A204.1 (cell line): Measurements from ENCODE around the gene CRIP1.

ENCODE experiments used
- FAIRE-seq: peaks from 2 replicates; lab custom pipeline; 2012; peaks lifted over from hg19 to GRCh38; lab: Jason Lieb, UNC

The CRIP1 gene

DNA sequence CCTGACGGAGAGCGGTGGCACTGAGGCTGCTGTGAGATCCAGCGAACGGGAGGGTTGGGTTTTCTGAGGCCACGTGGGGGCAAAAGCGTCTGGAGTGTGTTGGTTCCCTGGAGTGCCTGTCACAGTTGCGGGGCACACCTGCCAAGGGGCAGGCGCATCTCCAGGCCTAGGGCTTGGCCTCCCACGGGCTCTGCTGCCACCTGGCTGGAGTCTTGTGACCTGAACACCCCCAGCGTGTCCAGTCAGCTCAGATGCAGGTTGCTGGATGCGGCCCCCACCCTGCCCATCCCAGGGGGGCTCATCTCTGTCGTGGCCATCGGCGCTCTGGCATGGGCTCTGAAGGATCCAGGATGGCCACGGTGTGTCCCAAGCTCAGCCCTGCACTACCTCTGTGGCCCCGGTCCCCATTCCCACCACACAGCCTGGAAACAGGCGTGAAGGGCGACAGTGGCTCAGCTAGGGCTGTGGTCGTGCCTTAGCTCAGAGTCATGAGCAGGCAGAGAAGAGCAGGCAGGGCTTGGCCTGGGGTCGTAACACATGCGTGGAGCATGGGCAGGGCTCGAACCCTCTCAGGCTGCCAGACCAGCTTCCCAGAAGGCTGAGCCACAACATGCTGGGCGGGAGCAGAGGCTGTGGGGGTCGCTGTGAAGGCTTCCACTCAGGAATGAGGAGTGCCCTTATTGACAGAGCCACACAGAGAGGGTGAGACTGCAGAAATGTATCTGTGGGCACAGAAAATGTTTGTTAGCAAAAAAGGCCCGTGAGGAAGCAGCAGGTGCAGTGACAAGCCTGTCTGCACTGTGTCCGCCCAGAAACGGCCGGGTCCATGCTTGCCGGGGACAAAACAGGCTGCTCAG is 35.6 kb upstream of the CRIP1 start:
- FAIRE-seq = no peak

DNA sequence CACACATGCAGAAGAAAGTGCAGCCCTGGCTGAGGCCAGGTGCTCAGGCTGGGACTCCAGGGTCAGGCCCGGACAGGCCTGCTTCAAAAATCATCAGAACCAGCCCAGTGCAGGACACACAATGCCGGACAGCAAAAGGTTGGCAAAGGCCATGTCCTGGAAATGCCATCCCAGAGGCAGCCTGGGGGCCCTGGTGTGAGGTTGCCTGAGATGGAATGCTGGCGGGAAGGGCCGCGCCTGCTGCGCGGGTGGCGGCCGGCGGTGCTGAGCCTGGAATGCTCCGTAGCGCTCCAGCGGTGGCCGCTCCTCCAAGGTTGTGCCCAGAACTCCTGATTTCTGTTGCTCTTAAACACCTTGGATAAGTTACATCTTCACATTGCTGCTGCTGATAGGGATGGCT is 33.7 kb upstream of the CRIP1 start:
- no peak for FAIRE-seq

DNA sequence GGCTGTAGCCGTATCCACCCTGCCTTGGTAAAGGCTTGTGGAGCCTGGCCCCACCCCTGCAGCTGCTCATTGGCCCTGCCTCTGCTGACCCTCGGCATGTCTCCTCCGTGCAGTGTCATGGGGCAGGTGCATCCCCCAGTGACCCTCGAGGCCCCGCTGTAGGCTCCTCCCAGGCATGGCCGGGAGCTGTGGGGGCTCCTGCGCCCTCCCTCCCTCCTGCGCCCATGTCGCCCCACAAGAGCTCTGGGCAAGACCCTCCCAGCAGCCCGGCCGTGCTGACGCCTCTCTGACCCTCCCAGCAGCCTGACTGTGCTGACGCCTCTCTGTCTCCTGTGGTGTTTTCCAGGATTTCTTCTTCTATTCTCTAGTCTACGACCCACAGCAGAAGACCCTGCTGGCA is 32.8 kb upstream of the CRIP1 start:
- FAIRE-seq = no peak

DNA sequence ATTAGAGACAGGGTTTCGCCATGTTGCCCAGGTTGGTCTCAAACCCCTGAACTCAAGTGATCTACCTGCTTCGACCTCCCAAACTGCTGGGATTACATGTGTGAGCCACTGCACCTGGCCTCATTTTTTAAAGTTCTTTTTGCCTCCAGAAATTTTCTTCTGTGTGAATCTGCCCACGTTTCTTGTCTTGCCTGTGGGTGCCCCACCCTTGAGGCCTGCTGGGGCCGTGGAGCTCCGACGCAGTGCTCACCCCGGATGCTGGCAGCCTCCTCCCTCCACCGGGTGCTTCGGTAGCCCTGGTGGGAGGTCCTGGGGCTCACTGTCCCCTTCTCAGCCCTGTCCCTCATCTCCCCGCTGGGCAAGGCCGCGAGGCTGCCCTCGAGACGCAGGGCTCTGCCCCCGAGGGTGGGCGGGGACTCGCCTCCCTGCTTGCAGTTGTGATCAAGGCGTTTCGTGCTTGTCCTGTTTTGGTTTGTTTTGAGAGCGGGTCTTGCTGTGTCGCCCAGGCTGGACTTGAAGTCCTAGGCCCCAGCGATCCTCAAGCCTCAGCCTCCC is 31.5 kb upstream of the CRIP1 start:
- FAIRE-seq = no peak

DNA sequence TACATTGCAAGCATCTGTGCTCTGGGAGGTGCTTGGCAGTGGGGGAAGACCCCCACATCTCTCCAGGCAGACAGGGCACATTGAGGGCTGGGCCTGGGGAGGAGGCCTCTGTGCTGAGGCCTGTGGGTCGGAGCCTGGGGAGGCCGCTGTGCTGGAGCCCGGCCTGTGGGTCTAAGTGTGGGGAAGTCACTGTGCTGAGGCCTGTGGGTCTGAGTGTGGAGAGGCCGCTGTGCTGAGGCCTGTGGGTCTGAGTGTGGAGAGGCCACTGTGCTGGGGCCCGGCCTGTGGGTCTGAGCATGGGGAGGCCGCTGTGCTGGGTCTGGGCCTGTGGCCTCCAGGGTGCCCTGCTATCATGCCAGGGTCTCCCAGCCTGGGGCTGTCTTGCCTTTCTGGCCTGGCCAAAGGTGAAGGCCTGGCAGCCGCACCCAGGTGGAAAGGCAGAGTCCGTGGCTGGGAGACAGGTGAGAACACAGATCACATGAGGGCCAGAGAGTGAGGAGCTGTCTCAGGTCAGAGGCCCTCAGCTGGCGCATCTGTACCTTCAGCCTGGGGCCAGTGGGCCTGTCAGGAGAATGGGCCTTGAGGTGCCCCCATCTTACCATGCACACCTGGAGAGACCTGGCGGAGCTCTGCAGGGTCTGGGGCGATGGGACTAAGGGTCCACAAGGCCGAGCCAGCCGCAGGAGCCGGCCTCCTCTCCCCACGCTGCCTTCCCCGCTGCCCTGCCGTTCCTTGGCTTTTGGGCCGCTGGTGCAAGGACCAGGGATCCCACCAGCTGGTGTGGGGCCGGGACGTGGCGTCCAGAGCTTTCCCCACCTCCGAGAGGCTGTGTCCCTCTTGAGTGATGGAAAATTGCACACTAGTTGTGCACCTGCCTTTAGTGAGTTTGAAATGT is 30.7 kb upstream of the CRIP1 start:
- no peak for FAIRE-seq

DNA sequence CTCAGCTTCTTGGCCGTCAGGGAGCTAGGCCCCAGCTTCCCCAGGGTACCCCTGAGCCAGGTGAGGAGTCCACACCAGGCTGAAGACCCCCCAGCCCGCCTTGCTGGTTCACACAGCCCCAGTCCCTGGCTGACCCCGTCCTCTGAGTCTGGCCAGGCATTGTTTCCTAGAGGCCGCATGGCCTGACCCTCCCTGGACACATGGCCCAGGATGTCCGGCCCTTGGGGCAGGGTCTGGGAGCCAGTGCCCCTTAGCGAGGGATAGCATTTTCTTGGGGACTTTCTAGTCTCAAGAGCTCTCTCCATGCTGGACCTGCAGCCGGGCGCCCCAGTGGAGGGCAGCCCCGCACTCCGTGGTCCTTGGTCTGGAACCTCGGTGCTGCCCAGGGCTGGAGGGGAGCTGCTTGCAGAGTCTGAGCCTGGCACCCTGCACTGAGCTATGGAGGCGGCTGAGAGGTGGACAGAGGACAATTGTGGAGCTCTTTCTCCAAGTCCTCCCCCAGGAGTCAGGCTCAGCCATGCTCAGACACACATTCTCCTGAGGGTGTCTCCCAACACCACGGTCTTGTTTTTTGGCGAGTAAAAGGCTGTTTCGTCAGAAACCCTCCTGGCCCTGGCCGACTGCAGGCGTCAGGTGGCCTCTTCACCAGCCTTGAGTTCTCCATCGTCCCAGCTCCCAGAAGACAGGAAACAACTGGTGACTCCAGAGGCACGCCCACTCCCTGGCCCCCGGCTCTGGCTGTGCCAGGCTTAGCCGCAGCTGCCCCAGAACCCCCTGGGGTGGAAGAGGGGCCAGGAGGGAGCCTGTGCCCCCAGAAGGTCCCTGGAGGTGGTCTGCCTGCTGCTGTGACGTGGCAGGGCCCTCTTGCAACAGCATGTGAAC is 29.7 kb upstream of the CRIP1 start:
- FAIRE-seq = no peak

DNA sequence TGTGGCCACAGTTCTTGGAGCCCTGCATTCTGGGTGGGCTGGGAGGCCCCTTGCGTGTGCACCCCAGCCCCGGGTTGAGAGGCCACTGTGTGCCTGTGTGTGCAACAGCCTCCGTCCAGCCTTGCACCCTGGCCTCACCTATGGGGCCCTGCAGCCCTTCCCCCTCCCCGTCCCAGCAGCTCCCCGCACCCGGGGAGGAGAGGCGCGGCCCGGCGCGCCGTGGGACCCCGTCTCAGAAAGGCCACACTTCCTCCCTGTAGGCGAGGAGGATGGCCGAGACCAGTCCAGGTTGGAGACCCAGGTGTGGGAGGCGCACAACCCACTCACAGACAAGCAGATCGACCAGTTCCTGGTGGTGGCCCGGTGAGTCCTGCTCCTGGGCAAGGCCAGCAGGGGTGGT is 28.7 kb upstream of the CRIP1 start:
- FAIRE-seq = no peak

DNA sequence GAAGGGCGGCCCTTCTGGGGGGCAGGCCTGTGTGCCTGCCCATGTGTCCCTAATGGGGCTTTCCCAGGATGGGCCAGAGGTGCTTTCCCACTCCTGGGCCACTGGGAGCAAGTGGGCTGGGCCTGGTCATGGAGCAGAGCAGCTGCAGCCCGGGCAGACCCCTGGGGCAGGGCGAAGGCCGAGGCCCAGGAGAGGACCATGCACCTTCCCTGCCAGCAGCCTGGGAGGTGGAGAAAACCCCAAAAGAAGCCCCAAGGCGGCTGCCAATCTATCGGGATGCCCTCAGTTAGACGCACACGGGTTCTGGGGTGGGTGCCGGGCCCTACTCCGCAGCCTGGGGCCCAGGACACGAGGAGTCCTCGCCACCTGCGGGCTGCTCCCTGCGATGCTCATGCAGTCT is 28.1 kb upstream of the CRIP1 start:
- FAIRE-seq = no peak

DNA sequence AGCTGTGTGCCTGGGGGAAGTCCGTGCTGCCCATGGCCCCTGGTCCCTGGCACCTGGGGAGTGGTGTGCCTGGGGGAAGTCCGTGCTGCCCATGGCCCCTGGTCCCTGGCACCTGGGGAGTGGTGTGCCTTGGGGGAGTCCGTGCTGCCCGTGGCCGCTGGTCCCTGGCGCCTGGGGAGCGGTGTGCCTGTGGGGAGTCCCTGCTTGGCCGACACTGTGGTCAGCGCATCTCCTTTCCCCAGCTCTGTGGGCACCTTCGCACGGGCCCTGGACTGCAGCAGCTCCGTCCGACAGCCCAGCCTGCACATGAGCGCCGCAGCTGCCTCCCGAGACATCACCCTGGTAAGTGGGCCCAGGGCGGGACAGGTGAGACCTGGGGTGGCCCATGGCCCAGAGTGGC is 26.6 kb upstream of the CRIP1 start:
- no peak for FAIRE-seq

DNA sequence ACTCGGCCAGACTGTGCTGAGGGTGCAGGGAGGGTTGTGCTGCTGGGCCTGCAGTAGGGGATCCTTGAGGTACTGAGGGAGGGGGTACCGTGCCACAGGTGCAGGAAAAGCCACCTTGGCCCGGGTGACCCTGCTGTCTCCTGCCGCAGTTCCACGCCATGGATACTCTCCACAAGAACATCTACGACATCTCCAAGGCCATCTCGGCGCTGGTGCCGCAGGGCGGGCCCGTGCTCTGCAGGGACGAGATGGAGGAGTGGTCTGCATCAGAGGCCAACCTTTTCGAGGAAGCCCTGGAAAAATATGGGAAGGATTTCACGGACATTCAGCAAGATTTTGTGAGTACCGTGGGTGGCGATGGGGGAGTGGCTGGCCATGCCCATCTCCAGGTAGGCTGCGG is 26.1 kb upstream of the CRIP1 start:
- no peak for FAIRE-seq

DNA sequence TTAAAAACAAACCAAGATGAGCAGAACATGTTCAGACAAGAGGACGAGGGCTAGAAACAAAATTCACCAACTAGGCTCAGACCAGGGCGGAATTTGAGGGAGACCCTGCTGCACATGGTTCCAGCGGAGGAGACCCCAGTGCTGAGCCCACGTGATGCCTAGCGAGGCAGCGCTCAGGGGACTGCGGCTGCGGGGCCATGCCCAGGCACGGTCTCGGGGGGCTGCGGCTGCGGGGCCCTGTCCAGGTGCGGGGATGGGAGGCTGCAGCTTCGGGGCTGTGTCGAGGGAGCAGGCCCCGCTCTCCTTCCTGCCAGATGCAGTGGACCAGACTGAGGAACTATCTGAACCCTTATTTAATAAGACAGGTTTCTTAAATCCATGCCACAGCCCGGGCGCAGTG is 24.8 kb upstream of the CRIP1 start:
- FAIRE-seq = no peak

DNA sequence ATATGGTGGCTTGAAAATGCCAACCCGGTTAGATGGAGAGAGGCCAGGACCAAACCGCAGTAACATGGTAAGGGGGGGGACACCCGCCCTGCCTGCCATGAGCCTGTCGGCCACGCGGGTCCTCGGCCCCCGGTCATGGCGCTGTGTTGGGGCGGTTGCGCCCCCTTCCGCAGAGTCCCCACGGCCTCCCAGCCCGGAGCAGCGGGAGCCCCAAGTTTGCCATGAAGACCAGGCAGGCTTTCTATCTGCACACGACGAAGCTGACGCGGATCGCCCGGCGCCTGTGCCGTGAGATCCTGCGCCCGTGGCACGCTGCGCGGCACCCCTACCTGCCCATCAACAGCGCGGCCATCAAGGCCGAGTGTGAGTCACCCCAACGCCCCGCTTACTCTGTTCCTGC is 22.2 kb upstream of the CRIP1 start:
- no peak for FAIRE-seq

DNA sequence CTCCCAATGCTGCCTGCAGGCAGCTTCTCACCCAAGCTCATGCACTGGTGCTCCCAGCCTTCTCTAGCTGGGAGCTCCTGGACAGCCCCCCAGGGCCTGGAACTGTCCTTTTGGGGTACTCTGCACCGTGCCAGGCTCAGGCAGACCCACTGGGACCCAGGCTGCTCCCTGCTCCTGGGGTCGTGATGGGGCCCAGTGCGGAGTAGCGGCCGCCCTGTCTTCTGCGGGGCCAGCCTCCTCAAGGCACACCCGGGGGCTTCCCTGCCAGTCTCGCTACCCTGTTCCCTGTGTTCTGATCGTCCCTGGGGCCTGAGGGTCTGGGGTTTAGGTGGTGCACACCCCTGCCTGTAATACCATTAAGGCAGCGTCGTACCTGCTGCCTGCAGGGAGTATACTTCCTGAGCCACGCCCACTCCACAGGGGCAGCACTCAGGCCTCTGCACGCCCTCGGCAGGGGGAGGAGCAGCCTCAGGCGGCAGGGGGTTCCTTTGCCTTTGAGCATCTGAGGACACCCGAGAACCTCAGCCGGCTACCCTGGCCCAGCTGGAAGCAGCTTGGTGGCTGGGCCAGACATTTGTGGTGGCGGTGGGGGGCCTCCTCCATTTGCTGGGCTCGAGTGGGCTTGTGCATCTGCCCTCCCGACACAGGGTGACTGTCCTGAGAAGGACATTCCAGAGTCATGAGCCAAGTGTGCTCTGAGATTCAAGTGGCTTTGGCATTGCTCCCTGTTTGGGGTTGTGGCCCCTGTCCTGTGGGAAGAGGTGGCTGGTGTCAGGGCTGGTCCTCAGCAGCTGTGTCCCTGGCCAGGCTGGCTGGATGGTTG is 21.3 kb upstream of the CRIP1 start:
- no peak for FAIRE-seq

DNA sequence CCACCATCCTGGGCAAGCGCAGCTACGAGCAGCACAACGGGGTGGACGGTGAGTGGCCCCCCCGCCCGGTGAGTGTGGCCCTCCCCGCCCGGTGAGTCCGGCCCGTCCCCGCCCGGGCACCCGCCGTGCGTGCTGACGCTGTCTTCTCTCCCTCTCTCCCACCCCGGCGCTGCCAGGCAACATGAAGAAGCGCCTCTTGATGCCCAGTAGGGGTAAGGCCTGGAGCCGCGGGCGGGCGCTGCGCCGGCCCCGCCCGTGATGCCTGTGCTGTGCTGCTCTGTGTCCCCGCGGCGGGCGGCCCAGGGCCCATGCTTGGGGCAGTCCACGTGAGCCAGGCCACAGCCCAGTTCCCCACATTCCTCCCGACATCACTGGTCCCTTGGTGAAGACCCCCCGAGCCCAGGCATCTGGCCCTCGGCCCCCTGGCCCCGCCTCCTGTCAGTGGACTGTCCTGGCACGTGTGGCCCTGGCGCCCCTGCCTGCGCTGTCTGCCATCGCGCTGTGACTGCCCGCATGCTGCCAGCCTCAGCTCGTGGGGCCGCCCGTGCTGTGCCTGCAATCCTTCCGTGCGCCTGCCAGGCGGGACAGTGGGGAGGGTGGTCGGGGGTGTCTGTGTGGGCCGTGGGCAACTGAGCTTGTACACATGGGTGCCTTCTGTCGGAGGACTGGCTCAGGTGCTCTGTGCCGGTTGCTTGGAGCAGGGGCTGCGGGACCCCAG is 20.0 kb upstream of the CRIP1 start:
- FAIRE-seq = no peak

DNA sequence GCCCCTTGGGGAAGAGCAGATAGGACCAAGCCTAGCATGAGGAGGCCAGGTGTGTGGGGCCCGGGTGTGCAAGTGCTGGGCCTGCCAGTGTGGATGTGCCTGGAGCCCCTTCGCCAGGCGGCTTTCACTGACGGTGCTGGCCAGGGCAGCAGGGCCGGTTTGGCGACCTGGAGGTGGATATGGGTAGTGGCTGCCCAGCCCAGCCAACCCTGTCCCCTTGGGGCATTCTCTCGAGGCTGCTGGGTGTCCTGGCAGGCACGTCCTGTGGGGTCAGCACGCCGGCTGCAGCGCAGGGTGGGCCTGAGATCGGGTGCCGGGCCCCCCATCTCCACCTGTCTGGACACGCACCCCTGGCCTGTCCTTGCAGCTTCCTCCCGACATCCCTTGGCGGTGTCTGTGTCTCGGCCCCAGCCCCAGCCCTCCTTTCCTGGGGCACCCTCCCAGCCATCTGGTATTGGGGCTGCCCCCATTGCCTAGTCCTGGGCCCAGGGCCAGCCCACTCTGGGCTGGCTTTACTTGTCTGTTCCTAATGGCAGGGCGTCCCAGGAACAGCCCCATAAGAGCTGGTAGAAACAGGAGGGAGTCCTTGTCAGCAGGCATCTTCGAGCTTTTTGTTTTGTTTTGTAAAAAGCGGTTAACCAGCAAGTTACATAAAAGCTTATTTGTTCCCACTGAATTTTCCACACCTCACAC is 19.3 kb upstream of the CRIP1 start:
- no peak for FAIRE-seq

DNA sequence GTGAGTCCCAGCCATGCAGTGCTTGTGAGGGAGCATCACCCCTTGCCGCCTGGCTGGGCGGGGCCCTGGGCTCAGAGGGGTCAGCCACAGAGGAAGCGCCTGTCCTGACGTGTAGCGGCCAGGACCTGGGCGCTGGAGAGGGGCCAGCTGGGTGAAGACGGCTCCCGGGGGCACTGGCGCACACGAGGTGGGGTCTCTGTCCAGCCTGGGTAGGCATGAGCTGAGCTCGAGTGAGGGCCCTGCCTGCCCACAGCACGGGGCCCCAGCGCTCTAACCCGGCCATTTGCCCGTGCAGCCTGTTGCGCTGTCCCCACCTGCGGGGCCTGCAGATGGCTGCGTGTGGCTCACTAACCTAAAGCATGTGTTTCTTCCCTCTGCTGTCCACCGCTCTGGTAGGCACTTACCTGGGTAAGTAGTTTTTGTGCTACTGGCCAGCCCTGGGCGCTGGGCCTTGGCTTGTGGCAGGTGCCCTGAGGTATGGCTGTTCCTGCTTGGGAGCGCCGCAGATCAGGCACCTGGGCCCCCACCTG is 18.7 kb upstream of the CRIP1 start:
- no peak for FAIRE-seq

DNA sequence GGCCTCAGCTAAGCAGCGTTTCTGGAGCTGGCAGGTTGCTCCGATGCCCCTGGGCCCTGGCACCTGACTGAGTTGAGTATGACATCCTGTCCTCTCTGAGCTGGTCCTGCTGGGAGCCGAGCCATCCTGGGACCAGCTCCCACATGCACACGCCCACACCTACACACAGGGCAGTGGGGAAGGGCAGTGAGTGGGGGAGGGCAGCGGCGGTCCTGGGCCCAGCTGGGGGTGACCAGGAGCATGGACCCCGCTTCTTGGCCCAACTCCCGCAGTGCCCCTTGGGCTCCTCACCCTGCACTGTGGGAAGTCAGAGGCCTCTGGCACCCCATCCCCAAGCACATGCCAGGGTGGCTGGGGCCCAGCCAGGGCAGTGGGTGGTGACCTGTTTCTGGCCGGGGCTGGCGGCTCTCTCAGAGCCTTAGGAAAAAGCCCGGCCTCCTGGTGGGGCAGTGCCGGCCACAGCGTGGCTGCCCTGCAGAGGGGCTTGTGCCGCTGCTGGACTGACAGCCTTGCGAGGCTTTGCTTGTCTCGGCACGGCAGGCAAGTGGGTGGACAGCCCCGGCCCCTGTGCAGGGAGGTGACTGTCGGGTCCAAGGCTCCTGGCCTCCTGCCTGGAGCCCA is 18.0 kb upstream of the CRIP1 start:
- no peak for FAIRE-seq

DNA sequence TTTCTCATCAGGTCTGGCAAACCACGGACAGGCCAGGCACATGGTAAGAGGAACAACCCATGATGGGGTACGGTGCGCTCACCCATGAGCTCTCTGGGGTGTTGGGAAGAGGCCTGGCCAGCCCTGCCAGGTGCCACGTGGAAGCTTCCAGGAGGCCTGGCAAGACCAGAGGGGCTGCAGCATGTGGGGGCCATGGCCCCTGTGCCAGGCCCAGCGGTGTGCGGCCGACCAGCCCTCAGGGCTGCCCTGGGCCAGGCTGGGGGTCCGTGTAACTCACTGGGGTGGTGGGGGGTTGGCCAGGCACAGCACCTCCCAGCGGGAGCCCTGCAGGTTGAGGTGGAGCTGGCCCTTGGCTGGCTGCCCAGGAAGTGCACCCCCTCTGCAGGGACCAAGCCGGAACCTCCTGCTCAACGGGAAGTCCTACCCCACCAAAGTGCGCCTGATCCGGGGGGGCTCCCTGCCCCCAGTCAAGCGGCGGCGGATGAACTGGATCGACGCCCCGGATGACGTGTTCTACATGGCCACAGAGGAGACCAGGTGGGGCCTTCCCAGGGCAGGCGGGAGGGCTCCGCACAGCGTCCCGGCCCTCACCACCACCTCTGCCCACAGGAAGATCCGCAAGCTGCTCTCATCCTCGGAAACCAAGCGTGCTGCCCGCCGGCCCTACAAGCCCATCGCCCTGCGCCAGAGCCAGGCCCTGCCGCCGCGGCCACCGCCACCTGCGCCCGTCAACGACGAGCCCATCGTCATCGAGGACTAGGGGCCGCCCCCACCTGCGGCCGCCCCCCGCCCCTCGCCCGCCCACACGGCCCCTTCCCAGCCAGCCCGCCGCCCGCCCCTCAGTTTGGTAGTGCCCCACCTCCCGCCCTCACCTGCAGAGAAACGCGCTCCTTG is 17.0 kb upstream of the CRIP1 start:
- no peak for FAIRE-seq
